Kidney (tissue), 14 donors: ENCODE measurements around the gene CLASRP. TPM values are rescaled to one million over a fixed set of nuclear protein-coding genes. Genes with fewer than 3 reads are reported as not detected.

Source experiments
- DNase-seq, 5 donors: peaks; one replicate each; pipeline ENCODE4 v3.0.0-alpha.2; 2013 to 2020
- FAIRE-seq: peaks from 2 replicates; lab custom pipeline; 2012; peaks lifted over from hg19 to GRCh38; lab: Jason Lieb, UNC
- H3K27ac ChIP-seq, 2 donors: one replicate each; pipeline ENCODE4 v1.7.0; 2013; ENCODE audit warnings: low read depth in 2 of 2, low read length in 2 of 2, inconsistent platforms in 1 of 2
- H3K27me3 ChIP-seq: one replicate; pipeline ENCODE4 v1.7.1; 2013; ENCODE audit warnings: low read length, inconsistent platforms; ENCODE audit not compliant: control insufficient read depth, insufficient read depth
- H3K36me3 ChIP-seq, 3 donors: one replicate each; pipeline versions ENCODE4 v1.7.0 to v1.7.1; 2013; ENCODE audit warnings: low read length in 3 of 3, control low read depth in 1 of 3, inconsistent platforms in 1 of 3; ENCODE audit not compliant: insufficient read depth in 3 of 3, control insufficient read depth in 2 of 3
- H3K4me1 ChIP-seq, 3 donors: one replicate each; pipeline versions ENCODE4 v1.7.0 to v1.7.1; 2013; ENCODE audit warnings: low read length in 3 of 3, inconsistent platforms in 1 of 3, low read depth in 1 of 3; ENCODE audit not compliant: control insufficient read depth in 2 of 3, insufficient read depth in 2 of 3
- H3K4me3 ChIP-seq, 3 donors: one replicate each; pipeline versions ENCODE4 v1.7.0 to v1.8.1; 2013; ENCODE audit warnings: low read length in 3 of 3, control low read depth in 1 of 3, inconsistent platforms in 1 of 3
- H3K9ac ChIP-seq, 3 donors: one replicate each; pipeline versions ENCODE4 v1.7.0 to v1.7.1; 2013; ENCODE audit warnings: low read length in 3 of 3, control low read depth in 1 of 3, inconsistent platforms in 1 of 3
- H3K9me3 ChIP-seq, 3 donors: one replicate each; pipeline versions ENCODE4 v1.7.0 to v1.7.1; 2013; ENCODE audit warnings: low read length in 3 of 3, control low read depth in 1 of 3, inconsistent platforms in 1 of 3; ENCODE audit not compliant: control insufficient read depth in 2 of 3, insufficient read depth in 1 of 3
- intact Hi-C: fragments of 100-400 bp; cut with DNase I; formaldehyde crosslinking; loops from one replicate; pipeline ENCODE4 v1.11.1; 2022
- polyA plus RNA-seq: library from polyadenylated mRNA; stranded (reverse); fragments of 350-450 nt; fragmentation: Illumina TruSeq; extraction: RNeasy Lipid Tissue Mini Kit (QIAGEN cat#74804); gene quantifications from one replicate; pipeline ENCODE4 v1.2.3, GENCODE V29; 2014; ENCODE audit warnings: low read depth, low replicate concordance; ENCODE audit not compliant: insufficient read depth
- total RNA-seq: library from RNA; stranded (reverse); fragmentation: NEBNext Ultra II Directional; extraction: Animal tissue kit (Norgen Biotek cat#: 25700); gene quantifications from one replicate; pipeline ENCODE4 v1.2.1, GENCODE V29; 2021
- TF ChIP-seq, protein P1 (sequence below): IDR thresholded peaks from 3 replicates; pipeline ENCODE4 v1.5.1; 2012; ENCODE audit warnings: mild to moderate bottlenecking, moderate library complexity, borderline replicate concordance; ENCODE audit not compliant: insufficient read depth; ENCODE audit errors: extremely low read depth
- donor health status: control.
- donor health status: control.
- donor health status: control.
- donor health status: control.
- donor health status: control.
- donor health status: DM: yes; HTN: yes; CAD: no.
- donor health status: Normal renal cell carcinoma (clear cell type).

The CLASRP gene
- total and polyA plus RNA-seq, 2 donors from 2014 or later: 38.0 to 83.6 TPM

DNA sequence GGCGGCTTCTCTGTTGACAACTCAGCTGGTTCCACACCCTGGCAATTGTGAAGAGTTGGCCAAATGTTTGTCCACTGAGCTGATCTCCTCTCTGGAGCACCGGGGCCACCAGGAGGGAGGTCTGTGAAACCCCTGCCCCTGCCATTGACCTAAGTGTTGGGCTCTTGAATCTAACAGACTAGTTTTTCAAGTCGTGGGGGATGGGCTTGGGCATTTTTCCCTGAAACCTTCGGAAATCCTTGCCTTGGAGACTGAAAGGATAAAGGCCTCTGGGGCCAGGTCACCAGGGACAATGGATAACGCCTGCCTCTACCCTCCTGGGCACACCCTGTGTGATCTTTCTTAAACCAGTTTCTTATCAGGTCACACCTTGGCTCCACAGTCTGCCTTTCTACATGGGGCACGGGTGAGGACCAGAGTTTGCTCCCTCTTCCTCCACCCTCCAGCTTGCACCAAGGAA, 41.1 kb downstream of the CLASRP start:
- H3K36me3 ChIP-seq: no peaks in the 10 kb centered on the region
- TF ChIP-seq, protein P1, sequence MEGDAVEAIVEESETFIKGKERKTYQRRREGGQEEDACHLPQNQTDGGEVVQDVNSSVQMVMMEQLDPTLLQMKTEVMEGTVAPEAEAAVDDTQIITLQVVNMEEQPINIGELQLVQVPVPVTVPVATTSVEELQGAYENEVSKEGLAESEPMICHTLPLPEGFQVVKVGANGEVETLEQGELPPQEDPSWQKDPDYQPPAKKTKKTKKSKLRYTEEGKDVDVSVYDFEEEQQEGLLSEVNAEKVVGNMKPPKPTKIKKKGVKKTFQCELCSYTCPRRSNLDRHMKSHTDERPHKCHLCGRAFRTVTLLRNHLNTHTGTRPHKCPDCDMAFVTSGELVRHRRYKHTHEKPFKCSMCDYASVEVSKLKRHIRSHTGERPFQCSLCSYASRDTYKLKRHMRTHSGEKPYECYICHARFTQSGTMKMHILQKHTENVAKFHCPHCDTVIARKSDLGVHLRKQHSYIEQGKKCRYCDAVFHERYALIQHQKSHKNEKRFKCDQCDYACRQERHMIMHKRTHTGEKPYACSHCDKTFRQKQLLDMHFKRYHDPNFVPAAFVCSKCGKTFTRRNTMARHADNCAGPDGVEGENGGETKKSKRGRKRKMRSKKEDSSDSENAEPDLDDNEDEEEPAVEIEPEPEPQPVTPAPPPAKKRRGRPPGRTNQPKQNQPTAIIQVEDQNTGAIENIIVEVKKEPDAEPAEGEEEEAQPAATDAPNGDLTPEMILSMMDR: no peak
- intact Hi-C loops: no loop called here
- FAIRE-seq: no peak
- H3K4me3 ChIP-seq: peak overlapping the region; percentile 72 to 90 (median 89)
- peak overlapping the region in 1 of 2 donors; percentile 6 for H3K27ac ChIP-seq
- no peaks in the 10 kb centered on the region for H3K27me3 ChIP-seq
- DNase-seq: no peak
- peak overlapping the region; percentile 0 to 97 (median 79) for H3K9ac ChIP-seq
- H3K9me3 ChIP-seq: no peaks in the 10 kb centered on the region
- peaks cover 0 to 19% (median 12%) of the 10 kb centered on the region in 3 donors for H3K4me1 ChIP-seq

GRCh38 chr19:45082170-45082569, 43.3 kb downstream of the CLASRP start:
- peaks cover 0 to 4% (median 0%) of the 10 kb centered on the region in 3 donors for H3K36me3 ChIP-seq

GRCh38 chr19:45086480-45086879, 47.6 kb downstream of the CLASRP start:
- no peak for FAIRE-seq
- Histone ChIP-seq H3K27ac (no peak overlapping the region), H3K4me1 (peaks cover 0 to 8% (median 7%) of the 10 kb centered on the region in 3 donors), H3K4me3 (no peak overlapping the region), H3K9me3 (no peaks in the 10 kb centered on the region), H3K9ac (no peak overlapping the region), H3K36me3 (peaks cover 0 to 7% (median 4%) of the 10 kb centered on the region in 3 donors), H3K27me3 (no peaks in the 10 kb centered on the region)
- TF ChIP-seq, protein P1: no peak
- intact Hi-C loops: no loop called here
- no peak for DNase-seq

More at GRCh38 chr19:45082170-45082569, 43.3 kb downstream of the CLASRP start:
- DNase-seq (no peak), FAIRE-seq (no peak)
- H3K27me3 ChIP-seq: no peaks in the 10 kb centered on the region
- peaks cover 0 to 14% (median 7%) of the 10 kb centered on the region in 3 donors for H3K4me1 ChIP-seq
- intact Hi-C loops: no loop called here
- H3K9me3 ChIP-seq: no peaks in the 10 kb centered on the region
- no peak overlapping the region for H3K27ac ChIP-seq
- TF ChIP-seq, protein P1: no peak
- H3K9ac ChIP-seq: no peak overlapping the region
- no peak overlapping the region for H3K4me3 ChIP-seq

DNA sequence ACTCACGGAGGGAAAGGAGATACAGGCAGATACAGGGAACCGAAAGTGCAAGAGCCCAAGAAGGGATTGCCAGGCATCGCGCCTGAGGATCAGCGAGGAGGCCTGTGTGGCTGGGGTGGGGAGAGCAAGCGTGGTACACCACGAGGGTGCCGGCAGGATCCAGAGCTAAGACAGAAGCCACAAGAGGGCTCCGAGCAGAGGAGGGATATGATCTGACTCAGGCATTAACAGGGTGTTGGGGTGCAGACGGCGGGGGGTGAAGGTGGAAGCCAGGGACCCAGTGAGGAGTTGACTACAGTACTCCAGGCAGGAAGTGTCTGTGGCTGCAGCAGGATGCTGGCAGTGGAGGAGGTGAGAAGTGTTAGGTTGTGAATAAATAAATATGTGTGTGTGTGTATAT, 48.7 kb downstream of the CLASRP start:
- Histone ChIP-seq H3K27ac (no peak overlapping the region), H3K9ac (no peak overlapping the region), H3K27me3 (no peaks in the 10 kb centered on the region), H3K36me3 (peaks cover 0 to 7% (median 4%) of the 10 kb centered on the region in 3 donors), H3K9me3 (no peaks in the 10 kb centered on the region), H3K4me3 (no peak overlapping the region), H3K4me1 (peaks cover 0 to 8% (median 7%) of the 10 kb centered on the region in 3 donors)
- FAIRE-seq: no peak
- DNase-seq: no peak
- TF ChIP-seq, protein P1: no peak
- intact Hi-C loops: no loop called here
